Calu3 (cell line): Measurements from ENCODE around the gene ZNF544. TPM values are rescaled to one million over a fixed set of nuclear protein-coding genes. Genes with fewer than 3 reads are reported as not detected.

ENCODE experiments used
- BruUV-seq: library from RNA; stranded (reverse); fragments of 400-500 nt; replicated peaks from 2 replicates; lab custom pipeline; 2021; lab: Mats Ljungman, UMichigan
- CTCF ChIA-PET: fragments of 300-600 bp; sonication (Branson Sonifier 250); formaldehyde crosslinking; loops from one replicate; lab custom pipeline; 2022; ENCODE audit warnings: antibody characterized with exemption; lab: Charles Lee
- DNase-seq: peaks from one replicate; pipeline ENCODE4 v3.0.0; 2022
- H3K27ac Mint-ChIP-seq: one replicate; pipeline ENCODE4 v1.8.0; 2022; ENCODE audit warnings: mixed read lengths; ENCODE audit not compliant: unreplicated experiment
- H3K27me3 Mint-ChIP-seq: one replicate; pipeline ENCODE4 v1.8.0; 2022; ENCODE audit warnings: mixed read lengths; ENCODE audit not compliant: unreplicated experiment
- H3K36me3 Mint-ChIP-seq: one replicate; pipeline ENCODE4 v1.8.0; 2022; ENCODE audit warnings: mild to moderate bottlenecking, moderate library complexity, mixed read lengths; ENCODE audit not compliant: insufficient read depth, unreplicated experiment
- H3K4me1 Mint-ChIP-seq: one replicate; pipeline ENCODE4 v1.8.0; 2022; ENCODE audit warnings: mild to moderate bottlenecking, low read depth, mixed read lengths; ENCODE audit not compliant: unreplicated experiment
- H3K4me3 Mint-ChIP-seq: one replicate; pipeline ENCODE4 v1.8.0; 2022; ENCODE audit warnings: mild to moderate bottlenecking, low read depth, moderate library complexity, mixed read lengths; ENCODE audit not compliant: unreplicated experiment
- H3K9me3 Mint-ChIP-seq: one replicate; pipeline ENCODE4 v1.8.0; 2022; ENCODE audit warnings: low read depth, mixed read lengths; ENCODE audit not compliant: unreplicated experiment
- intact Hi-C: fragments of 100-400 bp; cut with micrococcal nuclease; formaldehyde crosslinking; loops from one replicate; pipeline ENCODE4 v1.10.0; 2022; ENCODE audit not compliant: unreplicated experiment
- total RNA-seq: library from RNA; stranded (reverse); gene quantifications from 2 replicates; pipeline ENCODE4 v1.2.3, GENCODE V29; 2022
- TF ChIP-seq, protein P1 (sequence below): fragments of 200-600 bp; IDR thresholded peaks from one replicate; pipeline ENCODE4 v1.8.0; 2022; ENCODE audit warnings: antibody characterized with exemption; ENCODE audit not compliant: unreplicated experiment

ZNF544 gene
- total RNA-seq, 1 experiment from 2014 or later = 65.3 TPM

DNA sequence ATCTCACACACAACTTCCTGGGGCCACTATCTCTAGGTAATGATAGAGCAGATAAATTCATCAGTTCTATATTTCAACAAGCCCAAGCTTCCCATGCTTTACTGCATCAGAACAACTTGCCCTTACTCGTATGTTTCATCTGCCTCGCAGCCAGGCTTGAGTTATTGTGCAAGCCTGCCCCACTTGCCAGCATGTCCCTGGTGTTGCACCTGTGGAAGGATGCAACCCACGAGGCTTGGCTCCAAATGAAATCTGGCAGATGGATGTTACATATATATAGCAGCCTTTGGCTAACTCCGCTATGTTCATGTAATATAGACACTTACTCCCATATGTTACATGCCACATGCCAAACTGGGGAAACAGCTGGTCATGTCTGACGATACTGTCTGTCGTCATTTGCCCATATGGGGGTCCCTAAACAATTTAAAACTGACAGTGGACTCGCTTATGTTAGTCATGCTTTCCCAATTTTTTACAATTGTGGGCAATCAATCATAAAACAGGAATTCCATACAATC is 82.7 kb downstream of the ZNF544 start:
- H3K27ac Mint-ChIP-seq = no peak overlapping the region
- intact Hi-C loops = no loop called here
- BruUV-seq = no TSS peak
- peaks cover 4% of the 10 kb centered on the region for H3K4me1 Mint-ChIP-seq
- no peaks in the 10 kb centered on the region for H3K27me3 Mint-ChIP-seq
- H3K36me3 Mint-ChIP-seq = peaks cover 83% of the 10 kb centered on the region
- H3K4me3 Mint-ChIP-seq = no peak overlapping the region
- peaks cover 4% of the 10 kb centered on the region for H3K9me3 Mint-ChIP-seq
- DNase-seq = no peak
- TF ChIP-seq, protein P1, sequence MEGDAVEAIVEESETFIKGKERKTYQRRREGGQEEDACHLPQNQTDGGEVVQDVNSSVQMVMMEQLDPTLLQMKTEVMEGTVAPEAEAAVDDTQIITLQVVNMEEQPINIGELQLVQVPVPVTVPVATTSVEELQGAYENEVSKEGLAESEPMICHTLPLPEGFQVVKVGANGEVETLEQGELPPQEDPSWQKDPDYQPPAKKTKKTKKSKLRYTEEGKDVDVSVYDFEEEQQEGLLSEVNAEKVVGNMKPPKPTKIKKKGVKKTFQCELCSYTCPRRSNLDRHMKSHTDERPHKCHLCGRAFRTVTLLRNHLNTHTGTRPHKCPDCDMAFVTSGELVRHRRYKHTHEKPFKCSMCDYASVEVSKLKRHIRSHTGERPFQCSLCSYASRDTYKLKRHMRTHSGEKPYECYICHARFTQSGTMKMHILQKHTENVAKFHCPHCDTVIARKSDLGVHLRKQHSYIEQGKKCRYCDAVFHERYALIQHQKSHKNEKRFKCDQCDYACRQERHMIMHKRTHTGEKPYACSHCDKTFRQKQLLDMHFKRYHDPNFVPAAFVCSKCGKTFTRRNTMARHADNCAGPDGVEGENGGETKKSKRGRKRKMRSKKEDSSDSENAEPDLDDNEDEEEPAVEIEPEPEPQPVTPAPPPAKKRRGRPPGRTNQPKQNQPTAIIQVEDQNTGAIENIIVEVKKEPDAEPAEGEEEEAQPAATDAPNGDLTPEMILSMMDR = no peak
- CTCF ChIA-PET = no interaction called here

Other genes starting within 250 kb of the ZNF544 start
- 23.5 and 24.8 TPM in 2 replicates for gene ZNF606, start 226.1 kb upstream of the ZNF544 start, total RNA-seq
- gene ZSCAN1, start 194.9 kb upstream of the ZNF544 start, total RNA-seq = not detected in 2 replicates
- gene ZNF135, start 169.6 kb upstream of the ZNF544 start, total RNA-seq = not detected in 2 replicates
- gene ZSCAN18, start 130.7 kb upstream of the ZNF544 start, total RNA-seq = 45.3 and 45.8 TPM in 2 replicates
- gene ZNF329, start 78.1 kb upstream of the ZNF544 start, total RNA-seq = 9.5 and 11.2 TPM in 2 replicates
- 43.2 and 44.6 TPM in 2 replicates for gene ZNF274, start 45.9 kb upstream of the ZNF544 start, total RNA-seq
- gene ZNF8, start 50.0 kb downstream of the ZNF544 start, total RNA-seq = 12.1 and 12.8 TPM in 2 replicates
- gene ERVK3-1, start 76.5 kb downstream of the ZNF544 start, total RNA-seq = 68.4 and 70.8 TPM in 2 replicates
- 4.6 TPM in 2 replicates for gene ZSCAN22, start 98.1 kb downstream of the ZNF544 start, total RNA-seq
- not detected in 2 replicates for gene A1BG, start 124.6 kb downstream of the ZNF544 start, total RNA-seq
- gene ZNF497, start 133.8 kb downstream of the ZNF544 start, total RNA-seq = 2.4 and 3.1 TPM in 2 replicates
- 0.47 and 0.81 TPM in 2 replicates for gene ZNF837, start 152.1 kb downstream of the ZNF544 start, total RNA-seq
- gene RPS5, start 158.4 kb downstream of the ZNF544 start, total RNA-seq = 971 and 1,079 TPM in 2 replicates
- 0.51 and 0.61 TPM in 2 replicates for gene RNF225, start 166.7 kb downstream of the ZNF544 start, total RNA-seq
- 21.8 and 23.4 TPM in 2 replicates for gene ZNF584, start 179.7 kb downstream of the ZNF544 start, total RNA-seq
- gene ZNF132, start 211.2 kb downstream of the ZNF544 start, total RNA-seq = not detected in 2 replicates
- gene ZNF324B, start 222.7 kb downstream of the ZNF544 start, total RNA-seq = 12.0 and 13.7 TPM in 2 replicates
- 16.9 and 18.2 TPM in 2 replicates for gene ZNF324, start 238.2 kb downstream of the ZNF544 start, total RNA-seq
- 12.7 and 13.9 TPM in 2 replicates for gene ZNF446, start 247.4 kb downstream of the ZNF544 start, total RNA-seq